ENCODE data around the gene HAUS8.
"Not testable (repeated sequence)": the region's sequence is repeated elsewhere in the genome, so short reads cannot be mapped to it uniquely, and the experiment has no call there.

HAUS8 gene

DNA sequence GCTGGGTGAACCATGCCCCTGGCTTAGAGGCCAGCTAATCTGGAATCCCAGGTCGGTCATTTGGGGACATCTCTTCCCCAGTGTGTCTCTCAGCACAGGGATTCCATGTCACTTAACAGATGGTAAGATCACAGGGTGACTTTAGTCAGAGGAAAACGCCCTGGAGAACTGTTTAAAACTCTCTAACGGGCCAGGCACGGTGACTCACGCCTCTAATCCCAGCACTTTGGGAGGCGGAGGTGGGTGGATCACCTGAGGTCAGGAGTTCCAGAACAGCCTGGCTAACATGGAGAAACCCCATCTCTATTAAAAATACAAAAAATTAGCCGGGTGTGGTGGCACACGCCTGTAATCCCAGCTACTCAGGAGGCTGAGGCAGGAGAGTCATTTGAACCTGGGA lies 50.3 kb downstream of the HAUS8 start:
- H3K4me3 ChIP-seq (ENCODE audit: low read depth in 1 of 2, low read length in 2 of 2); H3K27ac ChIP-seq (ENCODE audit: low read depth, low read length); H3K36me3 ChIP-seq (ENCODE audit: control insufficient read depth in 1 of 2, insufficient read depth in 2 of 2, low read length in 2 of 2); H3K4me1 ChIP-seq (ENCODE audit: control insufficient read depth in 1 of 2, insufficient read depth in 2 of 2, low read length in 2 of 2); H3K9me3 ChIP-seq (ENCODE audit: control insufficient read depth in 1 of 2, low read length in 2 of 2); H3K9ac ChIP-seq (ENCODE audit: low read depth in 1 of 2, low read length in 2 of 2): not testable (repeated sequence)
- H3K27me3 ChIP-seq (ENCODE audit: control insufficient read depth in 1 of 2, insufficient read depth in 2 of 2, low read length in 2 of 2): peaks cover 28 to 34% of the 10 kb centered on the region in 2 donors

GRCh38 chr19:17023805-17024204 lies 51.4 kb downstream of the HAUS8 start:
- peaks cover 0 to 4% of the 10 kb centered on the region in 2 donors for H3K4me1 ChIP-seq (ENCODE audit: control insufficient read depth in 1 of 2, insufficient read depth in 2 of 2, low read length in 2 of 2)
- H3K27me3 ChIP-seq (ENCODE audit: control insufficient read depth in 1 of 2, insufficient read depth in 2 of 2, low read length in 2 of 2): peaks cover 28 to 33% of the 10 kb centered on the region in 2 donors
- H3K9ac ChIP-seq (ENCODE audit: low read depth in 1 of 2, low read length in 2 of 2): no peak overlapping the region

GRCh38 chr19:17022738-17023137 lies 52.5 kb downstream of the HAUS8 start:
- Histone ChIP-seq H3K9me3 (ENCODE audit: control insufficient read depth in 1 of 2, low read length in 2 of 2) (peaks cover 0 to 2% of the 10 kb centered on the region in 2 donors), H3K4me3 (ENCODE audit: low read depth in 1 of 2, low read length in 2 of 2) (no peak overlapping the region), H3K36me3 (ENCODE audit: control insufficient read depth in 1 of 2, insufficient read depth in 2 of 2, low read length in 2 of 2) (no peaks in the 10 kb centered on the region), H3K4me1 (ENCODE audit: control insufficient read depth in 1 of 2, insufficient read depth in 2 of 2, low read length in 2 of 2) (peaks cover 0 to 4% of the 10 kb centered on the region in 2 donors), H3K27ac (ENCODE audit: low read depth, low read length) (no peak overlapping the region), H3K9ac (ENCODE audit: low read depth in 1 of 2, low read length in 2 of 2) (no peak overlapping the region), H3K27me3 (ENCODE audit: control insufficient read depth in 1 of 2, insufficient read depth in 2 of 2, low read length in 2 of 2) (peaks cover 25 to 28% of the 10 kb centered on the region in 2 donors)

More at GRCh38 chr19:17023805-17024204, 51.4 kb downstream of the HAUS8 start:
- H3K27ac ChIP-seq (ENCODE audit: low read depth, low read length): no peak overlapping the region
- H3K4me3 ChIP-seq (ENCODE audit: low read depth in 1 of 2, low read length in 2 of 2): no peak overlapping the region
- H3K36me3 ChIP-seq (ENCODE audit: control insufficient read depth in 1 of 2, insufficient read depth in 2 of 2, low read length in 2 of 2): no peaks in the 10 kb centered on the region
- H3K9me3 ChIP-seq (ENCODE audit: control insufficient read depth in 1 of 2, low read length in 2 of 2): peaks cover 0 to 2% of the 10 kb centered on the region in 2 donors

GRCh38 chr19:17021793-17022590 lies 53.3 kb downstream of the HAUS8 start:
- Histone ChIP-seq H3K27ac (ENCODE audit: low read depth, low read length) (no peak overlapping the region), H3K4me1 (ENCODE audit: control insufficient read depth in 1 of 2, insufficient read depth in 2 of 2, low read length in 2 of 2) (peaks cover 0 to 4% of the 10 kb centered on the region in 2 donors), H3K27me3 (ENCODE audit: control insufficient read depth in 1 of 2, insufficient read depth in 2 of 2, low read length in 2 of 2) (peaks cover 18 to 23% of the 10 kb centered on the region in 2 donors), H3K36me3 (ENCODE audit: control insufficient read depth in 1 of 2, insufficient read depth in 2 of 2, low read length in 2 of 2) (no peaks in the 10 kb centered on the region), H3K9ac (ENCODE audit: low read depth in 1 of 2, low read length in 2 of 2) (no peak overlapping the region), H3K9me3 (ENCODE audit: control insufficient read depth in 1 of 2, low read length in 2 of 2) (peaks cover 0 to 2% of the 10 kb centered on the region in 2 donors), H3K4me3 (ENCODE audit: low read depth in 1 of 2, low read length in 2 of 2) (no peak overlapping the region)

DNA sequence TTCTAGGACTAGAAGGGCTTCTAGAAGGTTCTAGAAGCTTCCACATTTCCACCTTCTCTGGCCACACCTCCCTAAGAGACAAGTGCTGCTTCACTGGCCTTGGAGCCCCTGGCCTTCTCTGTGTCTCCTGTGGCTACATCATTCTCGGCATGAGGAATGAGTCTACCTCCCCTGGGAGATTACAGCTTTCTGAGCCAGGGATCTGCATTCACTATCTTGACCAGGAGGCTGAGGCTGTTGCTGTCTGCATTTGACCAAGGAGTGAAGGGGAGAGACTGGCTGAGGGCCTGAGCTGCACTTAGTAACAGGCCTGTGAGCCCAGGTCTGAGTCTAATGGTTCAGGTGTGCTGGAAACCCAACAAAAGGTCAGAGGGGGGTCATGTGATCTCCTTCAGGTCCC lies 53.9 kb downstream of the HAUS8 start:
- Histone ChIP-seq H3K9ac (ENCODE audit: low read depth in 1 of 2, low read length in 2 of 2) (no peak overlapping the region), H3K4me3 (ENCODE audit: low read depth in 1 of 2, low read length in 2 of 2) (no peak overlapping the region), H3K9me3 (ENCODE audit: control insufficient read depth in 1 of 2, low read length in 2 of 2) (peaks cover 0 to 2% of the 10 kb centered on the region in 2 donors), H3K27ac (ENCODE audit: low read depth, low read length) (no peak overlapping the region), H3K27me3 (ENCODE audit: control insufficient read depth in 1 of 2, insufficient read depth in 2 of 2, low read length in 2 of 2) (peaks cover 18 to 22% of the 10 kb centered on the region in 2 donors), H3K36me3 (ENCODE audit: control insufficient read depth in 1 of 2, insufficient read depth in 2 of 2, low read length in 2 of 2) (no peaks in the 10 kb centered on the region), H3K4me1 (ENCODE audit: control insufficient read depth in 1 of 2, insufficient read depth in 2 of 2, low read length in 2 of 2) (peaks cover 0 to 4% of the 10 kb centered on the region in 2 donors)

- Histone ChIP-seq H3K36me3 (ENCODE audit: control insufficient read depth in 1 of 2, insufficient read depth in 2 of 2, low read length in 2 of 2) (no peaks in the 10 kb centered on the region), H3K27ac (ENCODE audit: low read depth, low read length) (no peak overlapping the region), H3K9ac (ENCODE audit: low read depth in 1 of 2, low read length in 2 of 2) (no peak overlapping the region), H3K4me1 (ENCODE audit: control insufficient read depth in 1 of 2, insufficient read depth in 2 of 2, low read length in 2 of 2) (no peaks in the 10 kb centered on the region), H3K9me3 (ENCODE audit: control insufficient read depth in 1 of 2, low read length in 2 of 2) (peaks cover 0 to 2% of the 10 kb centered on the region in 2 donors), H3K27me3 (ENCODE audit: control insufficient read depth in 1 of 2, insufficient read depth in 2 of 2, low read length in 2 of 2) (peaks cover 13 to 17% of the 10 kb centered on the region in 2 donors), H3K4me3 (ENCODE audit: low read depth in 1 of 2, low read length in 2 of 2) (no peak overlapping the region)
Observed at GRCh38 chr19:17020823-17021222, 54.4 kb downstream of the HAUS8 start.

GRCh38 chr19:17020385-17020784 lies 54.9 kb downstream of the HAUS8 start:
- Histone ChIP-seq H3K36me3 (ENCODE audit: control insufficient read depth in 1 of 2, insufficient read depth in 2 of 2, low read length in 2 of 2) (no peaks in the 10 kb centered on the region), H3K27ac (ENCODE audit: low read depth, low read length) (no peak overlapping the region), H3K4me3 (ENCODE audit: low read depth in 1 of 2, low read length in 2 of 2) (no peak overlapping the region), H3K9me3 (ENCODE audit: control insufficient read depth in 1 of 2, low read length in 2 of 2) (peaks cover 0 to 2% of the 10 kb centered on the region in 2 donors), H3K27me3 (ENCODE audit: control insufficient read depth in 1 of 2, insufficient read depth in 2 of 2, low read length in 2 of 2) (peaks cover 10 to 12% of the 10 kb centered on the region in 2 donors), H3K4me1 (ENCODE audit: control insufficient read depth in 1 of 2, insufficient read depth in 2 of 2, low read length in 2 of 2) (no peaks in the 10 kb centered on the region), H3K9ac (ENCODE audit: low read depth in 1 of 2, low read length in 2 of 2) (no peak overlapping the region)

GRCh38 chr19:17014212-17014861 lies 60.9 kb downstream of the HAUS8 start:
- H3K27me3 ChIP-seq (ENCODE audit: control insufficient read depth in 1 of 2, insufficient read depth in 2 of 2, low read length in 2 of 2); H3K4me3 ChIP-seq (ENCODE audit: low read depth in 1 of 2, low read length in 2 of 2); H3K9me3 ChIP-seq (ENCODE audit: control insufficient read depth in 1 of 2, low read length in 2 of 2); H3K27ac ChIP-seq (ENCODE audit: low read depth, low read length); H3K4me1 ChIP-seq (ENCODE audit: control insufficient read depth in 1 of 2, insufficient read depth in 2 of 2, low read length in 2 of 2); H3K9ac ChIP-seq (ENCODE audit: low read depth in 1 of 2, low read length in 2 of 2); H3K36me3 ChIP-seq (ENCODE audit: control insufficient read depth in 1 of 2, insufficient read depth in 2 of 2, low read length in 2 of 2): not testable (repeated sequence)

- Histone ChIP-seq H3K36me3 (ENCODE audit: control insufficient read depth in 1 of 2, insufficient read depth in 2 of 2, low read length in 2 of 2) (no peaks in the 10 kb centered on the region), H3K9me3 (ENCODE audit: control insufficient read depth in 1 of 2, low read length in 2 of 2) (no peaks in the 10 kb centered on the region), H3K27me3 (ENCODE audit: control insufficient read depth in 1 of 2, insufficient read depth in 2 of 2, low read length in 2 of 2) (no peaks in the 10 kb centered on the region), H3K9ac (ENCODE audit: low read depth in 1 of 2, low read length in 2 of 2) (no peak overlapping the region), H3K27ac (ENCODE audit: low read depth, low read length) (no peak overlapping the region), H3K4me1 (ENCODE audit: control insufficient read depth in 1 of 2, insufficient read depth in 2 of 2, low read length in 2 of 2) (no peaks in the 10 kb centered on the region), H3K4me3 (ENCODE audit: low read depth in 1 of 2, low read length in 2 of 2) (no peak overlapping the region)
Observed at GRCh38 chr19:17011485-17011884, 63.8 kb downstream of the HAUS8 start.

DNA sequence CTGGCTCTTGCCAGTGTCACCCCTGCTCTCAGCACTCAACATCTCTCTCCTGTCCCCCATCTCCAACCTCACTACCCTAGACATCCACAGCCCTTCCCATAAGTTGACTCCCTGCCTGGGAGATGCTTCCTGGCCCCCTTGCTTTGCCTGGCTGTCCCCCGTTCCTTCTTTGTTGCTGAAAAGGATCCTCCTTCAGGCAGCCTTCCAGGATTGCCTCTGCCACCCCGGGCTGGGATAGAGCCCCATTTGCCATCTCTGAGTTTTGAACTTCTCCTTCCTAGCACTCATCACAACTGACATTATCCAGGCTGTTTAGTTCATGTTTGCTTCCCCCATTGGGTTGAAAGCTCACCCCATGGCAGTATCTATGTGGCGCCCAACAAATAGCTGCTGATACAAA lies 68.7 kb downstream of the HAUS8 start:
- no peaks in the 10 kb centered on the region for H3K36me3 ChIP-seq (ENCODE audit: control insufficient read depth in 1 of 2, insufficient read depth in 2 of 2, low read length in 2 of 2)
- H3K27me3 ChIP-seq (ENCODE audit: control insufficient read depth in 1 of 2, insufficient read depth in 2 of 2, low read length in 2 of 2): no peaks in the 10 kb centered on the region
- H3K9ac ChIP-seq (ENCODE audit: low read depth in 1 of 2, low read length in 2 of 2): no peak overlapping the region
- no peaks in the 10 kb centered on the region for H3K9me3 ChIP-seq (ENCODE audit: control insufficient read depth in 1 of 2, low read length in 2 of 2)
- no peak overlapping the region for H3K27ac ChIP-seq (ENCODE audit: low read depth, low read length)
- no peak overlapping the region for H3K4me3 ChIP-seq (ENCODE audit: low read depth in 1 of 2, low read length in 2 of 2)
- H3K4me1 ChIP-seq (ENCODE audit: control insufficient read depth in 1 of 2, insufficient read depth in 2 of 2, low read length in 2 of 2): no peaks in the 10 kb centered on the region

Data from duodenal mucosa (tissue), 2 donors.